GM18526 (cell line): ENCODE results near the gene ORC3.

ENCODE experiments used
- POLR2A ChIP-seq: IDR thresholded peaks from 3 replicates; pipeline ENCODE4 v1.6.1; 2011; ENCODE audit not compliant: insufficient read length; ENCODE audit errors: extremely low read depth

The ORC3 gene

DNA sequence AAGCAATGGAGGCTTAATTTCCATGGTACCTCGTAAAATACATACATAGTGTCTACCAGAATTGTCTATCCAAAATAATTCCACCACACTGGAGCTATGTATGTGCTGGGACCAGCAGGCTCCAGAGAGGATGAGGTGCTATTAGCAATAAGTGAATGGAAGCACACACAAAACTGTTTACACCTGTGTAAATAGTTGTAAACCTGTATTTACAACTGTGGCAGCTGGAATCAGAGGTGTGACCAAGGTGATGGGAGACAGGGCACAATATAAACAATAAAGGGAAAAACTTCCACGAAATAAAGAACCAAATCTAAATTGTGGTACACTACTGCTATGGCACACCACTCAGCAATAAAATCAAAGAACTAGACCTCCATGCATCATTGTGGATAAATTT is 14.5 kb upstream of the ORC3 start:
- TF ChIP-seq POLR2A: no peak

DNA sequence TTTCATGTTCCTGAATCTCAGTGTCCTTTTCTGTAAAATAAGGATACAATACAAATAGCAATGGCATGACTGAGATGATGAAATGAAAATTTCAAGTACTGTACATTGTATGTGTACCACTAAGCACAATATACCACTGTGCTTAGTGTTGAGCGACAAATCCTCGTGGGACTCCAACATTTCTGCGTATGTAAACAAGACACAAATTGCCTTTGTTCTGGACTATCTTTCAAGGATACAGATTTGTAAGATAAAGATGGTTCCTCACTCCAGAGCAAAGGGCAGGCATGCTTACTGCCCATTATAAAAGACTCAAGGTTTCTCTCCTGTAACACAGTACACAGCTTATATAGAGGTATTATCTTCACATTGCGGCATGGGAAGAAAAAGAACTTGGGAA is 6.1 kb upstream of the ORC3 start:
- no peak for TF ChIP-seq POLR2A

DNA sequence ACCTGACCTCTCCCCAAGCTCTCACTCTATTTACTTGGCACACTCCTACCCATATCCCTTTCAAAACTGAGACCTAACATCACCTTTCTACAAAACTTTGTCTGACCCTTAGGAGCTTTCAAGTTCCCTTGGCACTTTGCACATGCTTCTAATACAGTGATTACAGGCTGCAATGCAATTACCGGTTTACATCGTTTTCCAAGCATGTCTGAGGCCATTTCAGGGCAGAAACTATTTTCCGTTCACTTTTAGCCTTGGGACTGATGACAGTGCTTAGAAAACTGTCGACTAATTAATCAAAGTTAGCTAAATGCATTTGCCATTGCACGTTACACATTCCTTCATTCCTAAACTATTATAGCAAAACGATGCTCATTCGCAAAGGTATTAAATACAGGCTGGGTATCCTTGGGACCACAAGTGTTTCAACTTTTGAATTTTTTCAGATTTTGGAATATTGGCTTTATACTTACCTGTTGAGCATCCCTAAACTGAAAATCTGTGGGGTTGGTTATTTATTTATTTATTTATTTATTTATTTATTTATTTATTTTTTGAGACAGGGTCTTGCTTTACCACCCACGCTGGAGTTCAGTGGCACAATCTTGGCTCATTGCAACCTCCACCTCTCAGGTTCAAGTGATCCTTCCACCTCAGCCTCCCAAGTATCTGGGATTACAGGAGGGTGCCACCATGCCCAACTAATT is 3.4 kb upstream of the ORC3 start:
- no peak for TF ChIP-seq POLR2A

DNA sequence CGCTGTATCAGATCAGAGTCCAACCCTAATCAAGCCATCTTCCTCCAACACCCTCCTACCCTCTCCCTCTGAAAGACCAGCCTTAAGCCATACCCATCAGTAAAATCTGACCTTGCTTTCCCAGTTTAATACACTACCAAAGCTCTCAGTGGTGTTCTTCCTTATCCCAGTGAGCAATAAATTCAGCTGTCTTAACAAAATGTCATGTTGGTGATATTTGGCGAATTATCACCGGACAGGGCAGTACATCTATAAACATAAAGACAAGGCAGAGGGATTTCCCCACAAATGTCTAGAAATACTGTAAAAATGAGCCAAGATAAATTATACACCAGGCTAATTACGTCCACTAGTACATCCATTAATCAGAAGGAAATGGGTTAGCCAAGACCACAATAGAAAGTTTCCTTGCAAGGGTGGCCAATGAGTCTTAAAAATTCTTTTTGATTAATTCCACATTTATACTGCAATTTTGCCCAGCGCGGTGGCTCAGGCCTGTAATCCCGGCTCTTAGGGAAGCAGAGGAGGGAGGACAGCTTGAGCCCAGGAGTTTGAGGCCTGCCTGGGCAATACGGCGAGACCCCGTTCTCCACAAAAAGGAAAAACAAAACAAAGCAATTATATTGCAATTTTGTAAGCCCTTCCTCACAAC is 1.1 kb upstream of the ORC3 start:
- no peak for TF ChIP-seq POLR2A

DNA sequence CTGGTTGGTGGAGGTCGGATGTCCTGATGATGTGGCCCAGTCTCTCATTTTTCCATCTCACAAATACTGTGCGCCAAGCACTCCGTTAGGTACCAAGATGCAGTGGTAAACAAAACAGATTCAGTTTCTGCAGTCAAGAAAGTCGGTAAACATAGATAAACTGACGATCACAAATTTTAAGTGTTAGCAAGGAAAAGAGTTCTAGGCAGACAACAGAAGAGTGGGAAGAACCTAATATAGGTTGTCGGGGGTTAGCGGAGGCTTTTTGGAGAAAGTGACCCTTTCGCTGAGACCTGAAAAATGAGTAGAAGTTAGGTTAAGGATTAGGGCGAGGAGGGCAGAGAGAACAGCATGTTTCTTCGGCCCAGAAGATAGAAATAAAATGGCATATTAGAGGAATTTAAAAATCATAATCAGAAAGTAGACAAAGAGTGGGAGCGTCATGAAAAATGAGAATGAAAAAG is 514 bp downstream of the ORC3 start:
- TF ChIP-seq POLR2A: no peak

DNA sequence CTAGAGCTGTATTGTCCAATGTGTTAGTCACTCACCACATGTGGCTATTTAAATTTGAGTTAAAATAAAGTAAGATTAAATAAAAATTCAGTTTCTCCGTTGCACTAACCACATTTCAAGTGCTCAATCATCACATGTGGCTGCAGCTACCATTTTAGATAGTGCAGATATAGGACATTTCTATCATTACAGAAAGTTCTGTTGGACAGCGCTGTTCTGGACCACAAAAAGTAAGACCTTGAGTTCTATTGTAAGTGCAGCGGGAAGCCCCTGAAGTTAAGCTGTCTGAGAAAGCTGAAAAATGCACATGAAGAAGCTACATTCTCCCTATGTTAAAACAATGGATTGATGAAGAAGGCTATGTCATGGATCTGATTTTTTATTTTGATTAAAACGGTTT is 1.1 kb downstream of the ORC3 start:
- no peak for TF ChIP-seq POLR2A

DNA sequence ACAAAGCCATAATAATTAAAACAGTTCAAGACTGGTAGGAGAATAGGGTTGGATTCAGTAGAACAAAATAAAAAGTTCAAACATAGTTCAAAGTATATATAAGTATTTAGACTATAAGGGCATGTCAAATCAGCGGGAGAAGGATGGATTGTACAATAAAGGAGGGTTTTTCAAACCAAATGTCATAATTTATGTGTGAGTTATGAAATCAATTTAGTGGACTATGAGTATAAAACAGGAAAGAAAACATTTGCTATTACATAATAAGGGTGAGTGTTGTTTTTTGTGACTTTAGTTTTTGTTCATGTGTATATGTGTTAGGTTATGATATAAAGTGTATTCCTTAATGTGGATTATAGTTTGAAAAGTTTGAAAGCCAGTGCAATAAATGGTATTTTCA is 10.6 kb downstream of the ORC3 start:
- no peak for TF ChIP-seq POLR2A

DNA sequence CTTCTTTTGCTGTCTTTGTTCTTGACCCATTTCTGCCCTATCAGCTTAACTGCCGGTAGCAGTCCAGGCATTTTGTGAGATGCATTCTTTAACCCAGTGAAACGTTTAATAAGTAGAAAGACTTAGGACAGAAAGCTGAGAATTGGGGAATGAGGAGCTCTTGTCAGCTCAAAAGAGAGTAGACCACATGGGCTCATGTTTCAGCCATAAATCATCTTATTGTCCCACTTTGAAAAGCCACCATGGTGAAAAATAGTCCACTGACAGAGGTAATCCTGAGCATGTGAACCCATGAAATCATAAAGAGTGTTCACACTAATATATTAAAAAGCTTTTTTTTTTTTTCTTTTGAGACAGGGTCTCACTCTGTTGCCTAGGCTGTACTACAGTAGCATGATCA is 16.3 kb downstream of the ORC3 start:
- TF ChIP-seq POLR2A: no peak

DNA sequence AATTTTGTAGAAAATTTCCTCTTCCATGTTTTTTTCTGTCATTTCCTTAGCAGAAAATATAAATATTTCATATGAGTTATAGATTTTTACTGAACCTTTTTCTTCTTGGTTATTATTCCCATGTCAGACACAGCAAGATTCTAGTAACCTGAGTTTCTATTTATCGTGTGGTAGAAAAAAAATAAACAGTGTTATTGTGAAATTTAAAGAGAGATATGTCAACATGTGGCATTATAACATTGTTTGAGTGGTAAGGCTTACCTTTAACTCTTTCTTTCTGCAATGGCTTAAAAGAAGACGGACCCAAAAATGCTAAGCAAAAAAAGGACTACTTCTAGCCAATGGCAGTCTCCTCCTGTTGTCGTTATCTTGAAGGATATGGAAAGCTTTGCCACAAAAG is 18.9 kb downstream of the ORC3 start:
- no peak for TF ChIP-seq POLR2A

DNA sequence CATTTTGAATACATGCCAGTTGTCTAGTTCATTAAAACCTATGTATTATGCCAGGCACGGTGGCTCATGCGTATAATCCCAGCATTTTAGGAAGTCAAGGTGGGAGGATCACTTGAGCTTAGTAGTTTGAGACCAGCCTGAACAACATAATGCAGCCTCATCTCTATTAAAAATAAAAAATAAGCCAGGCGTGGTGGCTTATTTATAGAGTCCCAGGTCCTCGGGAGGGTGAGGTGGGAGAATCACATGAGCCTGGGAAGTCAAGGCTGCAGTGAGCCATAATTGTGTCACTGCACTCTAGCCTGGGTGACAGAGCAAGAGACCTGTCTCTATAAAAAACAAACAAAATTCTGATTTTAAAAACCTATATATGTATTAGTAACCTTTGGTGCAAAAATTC is 27.5 kb downstream of the ORC3 start:
- no peak for TF ChIP-seq POLR2A

DNA sequence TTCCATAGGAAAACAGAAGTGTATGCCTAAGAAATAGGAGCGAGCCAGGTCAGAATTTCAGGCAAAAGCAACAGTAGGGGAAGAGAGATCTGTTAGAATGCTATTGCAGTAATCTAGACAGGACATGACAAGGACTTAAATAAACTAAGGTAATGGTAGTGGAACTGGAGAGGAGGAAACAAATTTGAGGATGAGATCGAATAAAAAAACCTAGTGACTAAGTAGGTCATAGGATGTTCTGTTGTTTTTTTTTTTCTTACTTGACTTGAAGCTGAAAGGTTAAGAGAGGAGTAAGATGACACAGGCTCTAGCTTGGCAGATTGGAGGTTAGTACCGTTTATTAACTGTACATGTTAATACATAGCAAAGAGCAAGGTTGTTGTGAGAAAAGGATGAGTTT is 28.6 kb downstream of the ORC3 start:
- TF ChIP-seq POLR2A: no peak

DNA sequence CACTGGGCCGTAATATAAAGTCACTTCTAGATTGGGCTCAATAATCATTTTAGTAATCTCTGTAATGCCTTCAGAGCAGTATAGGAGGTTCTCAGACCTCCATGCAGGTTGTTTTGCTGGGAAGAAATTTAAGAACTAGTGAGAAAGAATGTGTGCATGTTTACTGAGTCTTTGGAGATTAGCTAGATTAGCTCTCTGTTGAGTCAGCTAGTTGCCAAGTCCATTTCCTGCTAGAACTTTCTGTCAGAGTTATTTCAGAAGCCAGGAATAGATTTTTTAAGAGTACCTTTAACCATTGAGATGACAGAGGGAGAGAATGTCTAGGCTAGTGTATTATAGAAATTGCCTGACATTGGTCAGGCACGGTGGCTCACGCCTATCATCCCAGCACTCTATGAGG is 33.3 kb downstream of the ORC3 start:
- no peak for TF ChIP-seq POLR2A

DNA sequence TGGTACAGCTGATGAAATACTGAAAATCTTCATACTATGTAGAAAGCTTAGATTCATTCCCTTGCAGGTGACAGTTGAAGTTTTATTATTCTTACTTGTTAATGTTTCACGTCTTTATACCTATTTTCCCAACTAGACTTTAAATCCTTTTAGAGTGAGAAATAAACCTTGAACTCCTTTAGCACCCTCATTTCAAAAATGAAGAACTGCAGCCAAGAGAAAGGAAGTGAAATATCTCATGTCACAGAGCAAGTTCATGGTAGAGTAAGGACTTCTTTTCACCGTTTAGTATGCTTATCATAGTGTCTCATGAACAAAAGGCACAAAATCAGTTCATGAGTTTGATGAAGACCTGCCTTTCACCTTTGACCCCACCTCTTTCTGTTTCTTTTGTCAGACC is 38.5 kb downstream of the ORC3 start:
- TF ChIP-seq POLR2A: no peak

DNA sequence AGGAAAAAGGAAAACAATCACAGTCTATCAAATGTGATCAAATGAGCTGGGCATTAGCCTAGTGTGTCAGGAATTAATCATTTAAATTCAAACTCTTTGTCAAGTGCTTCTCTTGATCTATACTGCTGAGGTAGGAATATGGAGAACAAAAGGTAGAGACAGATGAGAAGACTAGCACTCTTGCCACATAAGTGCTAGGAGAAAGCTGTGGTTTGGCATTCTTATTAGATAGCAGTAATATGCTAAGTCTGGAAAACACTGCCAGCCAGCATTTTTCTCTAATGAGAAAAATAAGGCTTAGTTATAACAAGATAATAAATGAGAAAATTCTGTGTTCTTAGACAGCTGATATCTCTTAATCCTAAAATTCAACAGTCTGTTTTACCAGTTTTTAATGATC is 38.9 kb downstream of the ORC3 start:
- TF ChIP-seq POLR2A: no peak

DNA sequence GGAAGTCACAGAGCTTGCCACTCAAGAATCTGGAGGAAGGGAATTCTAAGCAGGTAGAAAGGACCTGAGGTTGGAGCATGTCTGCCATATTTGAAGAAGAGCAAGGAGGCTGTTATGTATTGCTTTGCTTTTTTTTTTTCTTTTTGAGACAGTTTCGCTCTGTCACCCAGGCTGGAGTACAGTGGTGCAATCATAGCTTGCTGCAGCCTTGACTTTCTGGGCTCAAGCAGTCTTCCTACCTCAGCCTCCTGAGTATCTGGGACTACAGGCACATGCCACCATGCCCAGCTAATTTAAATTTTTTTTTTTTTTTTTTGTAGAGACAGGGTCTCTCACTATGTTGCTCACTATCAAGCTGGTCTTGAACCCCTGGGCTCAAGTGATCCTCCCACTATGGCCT is 40.8 kb downstream of the ORC3 start:
- TF ChIP-seq POLR2A: no peak

DNA sequence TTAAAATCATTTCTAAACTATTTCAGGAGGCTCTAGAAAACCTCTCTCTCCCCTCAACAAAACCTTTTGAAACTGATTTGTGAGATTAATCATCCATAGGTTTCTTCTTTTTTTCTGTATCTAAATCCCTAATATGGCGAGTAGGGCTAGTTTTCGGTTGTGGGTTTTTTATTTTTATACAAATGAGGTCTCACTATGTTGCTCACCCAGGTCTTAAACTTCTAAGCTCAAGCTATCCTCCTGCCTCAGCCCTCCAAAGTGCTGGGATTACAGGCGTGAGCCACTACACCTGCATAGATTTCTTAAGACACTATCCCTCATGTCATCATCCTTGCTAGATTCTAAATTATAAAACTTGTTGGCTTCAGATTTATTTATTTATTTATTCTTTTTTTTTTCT is 43.9 kb downstream of the ORC3 start:
- TF ChIP-seq POLR2A: no peak

DNA sequence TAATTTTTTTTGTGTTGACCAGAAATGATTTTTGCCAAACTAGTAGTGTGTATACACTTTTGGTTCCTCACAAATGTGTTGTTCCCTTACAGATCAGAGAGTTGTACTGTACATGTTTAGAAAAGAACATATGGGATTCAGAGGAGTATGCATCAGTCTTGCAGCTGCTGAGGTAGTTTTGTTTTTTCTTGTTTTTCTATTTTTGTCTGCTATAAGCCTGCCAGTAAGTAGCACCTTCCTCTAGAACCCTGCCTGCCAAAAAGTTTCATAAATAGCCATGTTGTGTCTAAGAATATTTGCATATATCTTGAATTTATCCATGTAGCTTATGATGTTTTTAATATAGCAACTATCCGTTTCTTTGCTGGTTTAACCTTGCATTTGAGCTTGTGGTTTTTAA is 46.4 kb downstream of the ORC3 start:
- TF ChIP-seq POLR2A: no peak
